SK-MEL-5 (cell line): ENCODE measurements around the gene C19orf53. TPM values are rescaled to one million over a fixed set of nuclear protein-coding genes. Genes with fewer than 3 reads are reported as not detected.
"Not testable (repeated sequence)": the region's sequence is repeated elsewhere in the genome, so short reads cannot be mapped to it uniquely, and the experiment has no call there.

ENCODE experiments used
- DNase-seq: peaks from one replicate; pipeline ENCODE4 v3.0.0-alpha.2; 2016; ENCODE audit warnings: low read depth, low spot score
- in situ Hi-C: cut with HindIII; loops from 2 replicates; pipeline ENCODE4 v1.10.0; 2016; ENCODE audit warnings: low sequenced_read_pairs, high pct_unique_total_duplicates, low pct_unique_long_range_greater_than_20kb
- total RNA-seq: library from RNA; depleted of rRNA; stranded (reverse); fragments of >200 nt; shearing (Covaris generic); gene quantifications from 2 replicates; pipeline ENCODE4 v1.2.3, GENCODE V29; 2014

Gene C19orf53
- total RNA-seq, 1 experiment from 2014 or later, result 175 TPM

GRCh38 chr19:13757805-13758772, 16.2 kb upstream of the C19orf53 start:
- DNase-seq, result no peak
- in situ Hi-C loops, result no loop called here

GRCh38 chr19:13758795-13759194, 15.5 kb upstream of the C19orf53 start:
- DNase-seq, result no peak
- in situ Hi-C loops, result no loop called here

- in situ Hi-C loops, result no loop called here
- DNase-seq, result no peak
Observed at GRCh38 chr19:13761423-13761822, 12.8 kb upstream of the C19orf53 start.

- in situ Hi-C loops, result no loop called here
- no peak for DNase-seq
Observed at GRCh38 chr19:13762635-13763235, 11.5 kb upstream of the C19orf53 start.

GRCh38 chr19:13763265-13763664, 11.0 kb upstream of the C19orf53 start:
- no peak for DNase-seq
- in situ Hi-C loops, result no loop called here

- DNase-seq, result peak; percentile 61
- in situ Hi-C loops, result no loop called here
Observed at GRCh38 chr19:13764101-13764807, 10.0 kb upstream of the C19orf53 start, which contains the start of gene MRI1. TSS of gene MRI1 (plus strand) at chr19:13764522. CDS start at chr19:13764589, 67 bp downstream.

GRCh38 chr19:13764821-13765394, 9.3 kb upstream of the C19orf53 start:
- in situ Hi-C loops, result no loop called here
- no peak for DNase-seq

GRCh38 chr19:13765395-13766094, 8.7 kb upstream of the C19orf53 start:
- in situ Hi-C loops, result no loop called here
- no peak for DNase-seq

GRCh38 chr19:13766095-13766481, 8.2 kb upstream of the C19orf53 start:
- no peak for DNase-seq
- in situ Hi-C loops, result no loop called here

- DNase-seq, result no peak
- in situ Hi-C loops, result no loop called here
Observed at GRCh38 chr19:13768510-13768909, 5.7 kb upstream of the C19orf53 start.

GRCh38 chr19:13770013-13770635, 4.1 kb upstream of the C19orf53 start:
- DNase-seq, result no peak
- in situ Hi-C loops, result no loop called here

- in situ Hi-C loops, result no loop called here
Observed at GRCh38 chr19:13778398-13778797, 4.1 kb downstream of the C19orf53 start.

GRCh38 chr19:13778847-13779246, 4.6 kb downstream of the C19orf53 start:
- DNase-seq, result no peak
- in situ Hi-C loops, result no loop called here

More at GRCh38 chr19:13778398-13778797, 4.1 kb downstream of the C19orf53 start:
- DNase-seq, result no peak

GRCh38 chr19:13779794-13780193, 5.5 kb downstream of the C19orf53 start:
- DNase-seq, in situ Hi-C loops: not testable (repeated sequence)

GRCh38 chr19:13781547-13781946, 7.3 kb downstream of the C19orf53 start:
- in situ Hi-C loops, result no loop called here
- peak; percentile 83 for DNase-seq

GRCh38 chr19:13782537-13782936, 8.3 kb downstream of the C19orf53 start:
- in situ Hi-C loops, result no loop called here
- DNase-seq, result no peak
